LNCAP (cell line): ENCODE data around the gene TNS1.

Experiments
- CTCF ChIP-seq: fragments of 450-650 bp; IDR thresholded peaks from 2 replicates; pipeline ENCODE4 v1.5.1; 2017; ENCODE audit warnings: mild to moderate bottlenecking

Gene TNS1

DNA sequence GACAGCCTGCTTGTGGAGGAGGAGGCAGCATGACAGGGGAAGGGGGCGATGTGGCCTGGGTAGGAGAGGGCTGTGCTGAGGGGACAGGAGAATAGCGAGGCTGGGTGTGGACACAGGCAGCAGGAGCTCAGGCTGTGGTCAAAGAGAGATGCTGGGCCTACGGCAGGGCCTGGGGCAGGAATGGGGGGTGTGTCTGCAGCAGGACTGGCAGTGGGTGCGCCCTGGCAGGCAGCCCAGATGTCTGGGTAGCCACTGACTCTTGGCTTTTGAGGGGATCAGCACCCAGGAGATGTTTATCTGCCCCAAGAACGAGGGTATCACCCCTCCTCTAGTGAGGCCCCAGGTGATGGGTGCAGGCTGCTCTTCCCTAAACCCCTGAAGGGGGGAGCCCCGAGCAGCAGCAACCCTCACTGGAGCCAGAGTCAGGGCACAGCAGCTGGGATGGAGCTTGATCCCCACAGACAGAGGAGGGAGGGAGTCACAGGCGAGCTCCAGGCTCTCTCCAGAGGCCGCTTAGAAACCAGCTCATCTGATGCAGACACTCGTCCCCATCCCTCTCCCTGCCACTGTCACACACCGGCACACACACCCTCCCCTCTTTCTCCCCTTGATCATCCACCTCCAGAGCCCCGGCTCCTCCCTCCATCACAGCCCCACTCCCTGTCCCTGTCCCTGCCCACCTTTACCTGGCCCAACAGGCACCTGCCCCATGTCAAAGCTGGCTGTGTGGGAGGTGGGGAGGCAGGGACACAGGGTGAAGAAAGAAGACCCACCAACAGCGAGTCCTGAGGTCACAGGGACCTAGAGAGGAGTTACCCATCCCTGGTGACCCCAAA is 29.8 kb upstream of the TNS1 start:
- no peak for TF ChIP-seq CTCF

- TF ChIP-seq CTCF, result no peak
These were observed 29.0 kb upstream of the TNS1 start for GRCh38 chr2:218031771-218032257.

- no peak for TF ChIP-seq CTCF
These were observed 28.5 kb upstream of the TNS1 start for GRCh38 chr2:218031261-218031660.

DNA sequence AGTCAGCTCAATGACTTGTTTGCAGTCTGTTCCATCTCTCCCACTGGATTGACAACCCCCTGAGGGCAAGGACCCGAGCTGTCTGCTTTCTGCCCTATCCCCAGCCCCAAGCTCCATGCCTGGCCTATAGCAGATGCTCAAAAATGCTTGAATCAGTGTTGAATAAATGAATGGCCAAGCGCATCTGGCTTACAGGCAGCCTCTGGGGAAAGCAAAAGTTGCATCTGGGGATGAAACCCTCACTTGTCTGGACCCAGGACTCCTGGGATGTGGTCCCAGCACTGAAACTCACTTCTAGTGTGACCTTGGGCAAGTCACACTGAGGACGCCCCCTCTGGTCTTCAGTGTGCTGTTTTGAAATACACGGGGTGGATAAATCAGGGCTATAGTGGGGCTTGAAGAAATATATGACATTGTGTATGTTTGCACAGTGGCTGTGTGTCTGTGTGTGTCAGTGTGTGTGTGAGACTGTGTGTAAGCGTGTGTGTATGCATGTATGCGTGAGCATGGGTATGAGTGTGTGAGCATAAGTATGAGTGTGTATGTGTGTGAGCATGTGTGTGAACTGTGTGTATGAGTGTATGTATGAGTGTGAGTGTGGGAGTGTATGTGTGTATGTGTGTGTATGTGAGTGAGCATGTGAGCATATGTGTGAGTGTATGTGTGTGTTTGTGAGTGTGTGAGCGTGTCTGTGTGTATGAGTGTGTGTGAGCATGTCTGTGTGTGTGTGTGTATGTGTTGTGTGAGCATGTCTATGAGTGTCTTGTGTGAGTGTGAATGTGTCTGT is 27.8 kb upstream of the TNS1 start:
- no peak for TF ChIP-seq CTCF

GRCh38 chr2:218029366-218030360 is 26.9 kb upstream of the TNS1 start:
- no peak for TF ChIP-seq CTCF

- TF ChIP-seq CTCF, result no peak
These were observed 26.0 kb upstream of the TNS1 start for GRCh38 chr2:218028562-218029348.
